Heart right ventricle (tissue), 16 donors: ENCODE data around the gene MEI1. TPM values are rescaled to one million over a fixed set of nuclear protein-coding genes. Genes with fewer than 3 reads are reported as not detected.
A peak's percentile ranks its signal among the peaks of the same experiment; 100 is the strongest.

Experiments
- ATAC-seq, 8 donors: fragments of 200-7000 bp; cut with Tn5 transposase; one replicate each; pipeline ENCODE4 v1.9.1; 2020; ENCODE audit warnings: mild to moderate bottlenecking in 8 of 8, moderate library complexity in 8 of 8, moderate number of reproducible peaks in 1 of 8
- DNase-seq, 2 donors: peaks; one replicate each; pipeline ENCODE4 v3.0.0-alpha.2; 2020
- H3K27ac ChIP-seq, 10 donors: fragments of 200-600 bp; sonication (generic) in 2 of 10; one replicate each; pipeline versions ENCODE4 v1.5.0 to v1.8.0; 2020 to 2022; ENCODE audit warnings: mild to moderate bottlenecking in 3 of 10
- H3K27me3 ChIP-seq, 7 donors: fragments of 200-600 bp; one replicate each; pipeline ENCODE4 v1.8.0; 2021 to 2022; ENCODE audit warnings: mild to moderate bottlenecking in 2 of 7
- H3K36me3 ChIP-seq, 9 donors: fragments of 200-600 bp; sonication (generic) in 1 of 9; one replicate each; pipeline versions ENCODE4 v1.5.0 to v1.8.0; 2020 to 2022; ENCODE audit warnings: mild to moderate bottlenecking in 2 of 9
- H3K4me1 ChIP-seq, 9 donors: fragments of 200-600 bp; sonication (generic) in 1 of 9; one replicate each; pipeline versions ENCODE4 v1.5.0 to v1.8.0; 2020 to 2022; ENCODE audit warnings: mild to moderate bottlenecking in 4 of 9
- H3K4me3 ChIP-seq, 10 donors: fragments of 200-600 bp; sonication (generic) in 2 of 10; one replicate each; pipeline versions ENCODE4 v1.5.0 to v1.8.0; 2020 to 2022; ENCODE audit warnings: mild to moderate bottlenecking in 7 of 10, moderate library complexity in 2 of 10
- H3K9me3 ChIP-seq, 11 donors: fragments of 200-600 bp in 10 of 11; sonication (generic) in 2 of 11; one replicate each; pipeline versions ENCODE4 v1.5.0 to v1.8.0; 2013 to 2022; ENCODE audit warnings: mild to moderate bottlenecking in 2 of 11, control low read depth in 1 of 11, moderate library complexity in 1 of 11
- CTCF ChIP-seq, 9 donors: fragments of 200-600 bp; sonication (generic) in 2 of 9; IDR thresholded peaks; one replicate each; pipeline versions ENCODE4 v1.5.0 to v1.8.0; 2021 to 2022; ENCODE audit warnings: antibody characterized with exemption in 9 of 9, mild to moderate bottlenecking in 5 of 9, moderate library complexity in 1 of 9
- WGBS, 2 donors: extraction: QIAGEN DNeasy Blood & Tissue Kit; methylation state at CpG; one replicate each; pipeline ENCODE4 v1.1.7; 2013; ENCODE audit warnings: inconsistent platforms in 1 of 2; 5-methylcytosine and 5-hydroxymethylcytosine counted together
- intact Hi-C, 10 donors: fragments of 100-400 bp; cut with DNase I; formaldehyde crosslinking; loops; one replicate each; pipeline versions ENCODE4 v1.11.1 to v1.14.2; 2022
- polyA plus RNA-seq, 2 donors: library from polyadenylated mRNA; stranded (reverse); fragments of 200-250 nt; gene quantifications; one replicate each; pipeline ENCODE4 v1.2.3, GENCODE V29; 2013
- total RNA-seq, 10 donors: library from RNA; stranded (reverse); fragmentation: NEBNext Ultra II Directional in 3 of 10; extraction: Animal tissue kit (Norgen Biotek cat#: 25700) in 3 of 10; gene quantifications; one replicate each; pipeline versions ENCODE4 v1.2.1 to v1.2.4, GENCODE V29; 2021 to 2023
- donor health status: Arrhythmogenic right ventricular cardiomyopathy.
- donor health status: ischemic (EF 13 %, LVEDD 7.1; RV severe dilation, severe dysfunction).
- donor health status: healthy with polysubstance abuse.
- donor health status: DM: no; HTN: yes; CAD: no.
- donor health status: DM: no; HTN: no; CAD: no.
- donor health status: ischemic (EF 25% LVEDD 6.9; RV normal size, moderate dysfunction).
- donor health status: ischemic (EF 25% LVEDD 5.7; RV mildly dilated, moderate dysfunction).
- donor health status: healthy.
- donor health status: DM: yes; HTN: yes; CAD: no.
- donor health status: Ischemic cardiomyopathy.
- donor health status: ischemic (EF 35%, LVEDD 5.7; RV mildly dilated, moderate dysfunction).
- donor health status: nonischemic (EF 11% LVEDD 7.7; RV severe dilation, severe dysfunction).
- donor health status: DM: yes; HTN: yes; CAD: no.
- donor health status: PGD.
- donor health status: ischemic (EF 29% LVEDD 5.4; RV normal size, mild dysfunction).
- donor health status: nonischemic (EF 23%, LVEDD 6.1; RV moderate dilation, normal function).

MEI1 gene
- total and polyA plus RNA-seq, 12 donors: 0.37 to 1.9 (median 0.71) TPM; not detected in 3

GRCh38 chr22:41768430-41768829, 69.1 kb downstream of the MEI1 start:
- Histone ChIP-seq H3K27me3 (peaks cover 0 to 8% (median 0%) of the 10 kb centered on the region in 7 donors), H3K4me3 (no peak overlapping the region), H3K36me3 (no peaks in the 10 kb centered on the region), H3K9me3 (no peaks in the 10 kb centered on the region), H3K4me1 (peaks cover 0 to 7% (median 0%) of the 10 kb centered on the region in 9 donors), H3K27ac (peak overlapping the region in 1 of 10 donors; percentile 15)
- WGBS, 2 donors: 54 to 67% methylated on average over 2 of the region's 2 CpGs
- TF ChIP-seq CTCF (IDR thresholded peaks at IDR 0.05): no peak
- no peak for ATAC-seq
- intact Hi-C loops: no loop called here
- no peak for DNase-seq

- Histone ChIP-seq H3K27ac (no peak overlapping the region), H3K36me3 (no peaks in the 10 kb centered on the region), H3K27me3 (peaks cover 0 to 4% (median 0%) of the 10 kb centered on the region in 7 donors), H3K4me1 (peaks cover 0 to 7% (median 0%) of the 10 kb centered on the region in 9 donors), H3K4me3 (no peak overlapping the region), H3K9me3 (no peaks in the 10 kb centered on the region)
- no peak for TF ChIP-seq CTCF (IDR thresholded peaks at IDR 0.05)
- DNase-seq (no peak), ATAC-seq (no peak)
- intact Hi-C loops: no loop called here
- 89 to 90% methylated on average over 5 of the region's 5 CpGs for WGBS, 2 donors
Measured at GRCh38 chr22:41770715-41771468, 71.6 kb downstream of the MEI1 start.

GRCh38 chr22:41772198-41772597, 72.9 kb downstream of the MEI1 start:
- Histone ChIP-seq H3K27me3 (peaks cover 0 to 4% (median 0%) of the 10 kb centered on the region in 7 donors), H3K4me3 (no peak overlapping the region), H3K27ac (no peak overlapping the region), H3K4me1 (peaks cover 0 to 7% (median 0%) of the 10 kb centered on the region in 9 donors), H3K36me3 (no peaks in the 10 kb centered on the region), H3K9me3 (no peaks in the 10 kb centered on the region)
- WGBS, 2 donors: 95 to 97% methylated on average over 4 of the region's 4 CpGs
- intact Hi-C loops: no loop called here
- no peak for ATAC-seq
- no peak for DNase-seq
- no peak for TF ChIP-seq CTCF (IDR thresholded peaks at IDR 0.05)

- H3K36me3 ChIP-seq: no peaks in the 10 kb centered on the region
- H3K9me3 ChIP-seq: no peaks in the 10 kb centered on the region
- ATAC-seq (no peak), DNase-seq (no peak)
- no peak for TF ChIP-seq CTCF (IDR thresholded peaks at IDR 0.05)
- no peak overlapping the region for H3K4me3 ChIP-seq
- no peak overlapping the region for H3K27ac ChIP-seq
- intact Hi-C loops: no loop called here
- H3K27me3 ChIP-seq: peaks cover 0 to 4% (median 0%) of the 10 kb centered on the region in 7 donors
- peaks cover 0 to 7% (median 0%) of the 10 kb centered on the region in 9 donors for H3K4me1 ChIP-seq
Measured at GRCh38 chr22:41772645-41773044, 73.3 kb downstream of the MEI1 start.
